HUDEP-2 (cell line): ENCODE data around the gene HLA-DOB.

Experiments
- DNase-seq, 76 experiments: peaks; one replicate each; lab custom pipeline; 2025; ENCODE audit not compliant: unreplicated experiment in 76 of 76; lab: John Stamatoyannopoulos, UW

Gene HLA-DOB

DNA sequence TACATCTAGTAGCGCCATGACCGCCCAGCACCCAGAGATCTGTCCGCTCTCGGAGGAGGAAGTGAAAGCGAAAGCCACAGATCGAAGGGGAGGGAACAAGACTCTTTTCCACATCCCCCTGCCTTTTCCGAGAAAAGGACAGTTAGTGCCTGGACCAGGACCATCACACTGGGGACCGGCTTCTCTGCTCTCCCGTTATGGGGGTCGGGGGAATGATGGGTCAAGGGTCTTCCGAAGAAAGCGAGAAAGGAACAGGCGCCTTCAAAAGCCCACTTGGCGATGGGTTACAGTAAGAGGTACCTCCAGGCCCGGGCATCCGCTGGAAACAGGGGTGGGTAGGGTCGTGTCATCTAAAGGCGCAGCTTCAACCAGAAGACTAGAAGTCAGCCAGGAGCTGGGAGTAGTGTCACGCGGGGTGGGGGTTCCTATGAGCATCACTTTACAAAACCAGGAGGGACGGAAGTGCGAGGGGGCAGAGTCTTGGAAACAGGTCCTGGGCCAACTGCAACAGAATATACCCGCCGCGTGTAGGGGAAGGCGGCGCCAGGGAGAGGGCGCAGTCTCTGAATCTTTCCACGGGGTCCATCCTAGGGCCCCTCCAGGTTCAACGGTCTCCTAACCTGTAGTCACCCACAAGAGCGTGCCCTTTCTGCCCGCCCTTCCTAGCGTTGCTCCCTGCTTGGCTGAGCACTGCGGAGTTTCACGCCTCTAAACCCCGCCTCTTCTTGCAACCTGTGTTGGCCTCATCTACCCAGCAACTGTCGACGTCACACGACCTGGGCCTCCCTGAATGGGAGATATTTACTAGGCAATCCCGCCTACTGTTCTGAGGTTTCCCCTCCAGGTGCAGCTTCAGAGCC, 27.4 kb upstream of the HLA-DOB start, which contains the start of gene PSMB8:
Gene PSMB8 (minus strand): TSS at position 69 of the 860 bp plus-strand sequence. CDS start 51 bp downstream, at position 18.
- DNase-seq = peak in 74 of 76 experiments; percentile 62 to 98 (median 90)

DNA sequence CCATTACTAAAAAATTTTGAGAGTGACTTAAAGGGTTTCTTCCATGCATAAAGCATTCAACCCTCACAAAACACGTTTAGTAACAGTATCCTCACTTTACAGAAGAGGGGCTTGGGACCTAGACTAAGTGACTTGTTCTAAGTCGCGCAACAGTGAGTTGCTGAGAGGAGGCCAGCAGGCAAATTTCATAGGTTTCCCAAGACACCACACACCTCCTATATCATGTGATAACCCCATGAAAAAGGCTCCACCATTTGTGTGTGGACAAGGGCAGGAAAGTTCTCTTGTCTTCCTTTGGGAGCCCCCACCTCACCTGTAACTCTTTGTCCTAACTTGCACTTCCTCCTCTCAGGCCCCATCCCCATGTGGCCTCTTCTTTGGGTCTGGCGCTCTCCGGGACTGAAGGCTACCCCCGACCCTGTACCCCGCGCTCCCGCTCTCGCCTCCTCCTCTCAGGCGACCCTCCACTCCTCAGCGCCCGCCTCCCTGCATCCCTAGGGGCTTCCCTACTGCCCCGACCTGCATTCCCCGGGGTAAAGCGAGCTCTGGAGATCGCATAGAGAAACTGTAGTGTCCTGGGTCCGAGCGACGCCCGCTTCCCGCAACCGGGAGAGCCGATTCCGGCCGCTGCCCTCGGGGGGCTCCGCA, 26.7 kb upstream of the HLA-DOB start:
- DNase-seq = peak in 1 of 76 experiments; percentile 19

DNA sequence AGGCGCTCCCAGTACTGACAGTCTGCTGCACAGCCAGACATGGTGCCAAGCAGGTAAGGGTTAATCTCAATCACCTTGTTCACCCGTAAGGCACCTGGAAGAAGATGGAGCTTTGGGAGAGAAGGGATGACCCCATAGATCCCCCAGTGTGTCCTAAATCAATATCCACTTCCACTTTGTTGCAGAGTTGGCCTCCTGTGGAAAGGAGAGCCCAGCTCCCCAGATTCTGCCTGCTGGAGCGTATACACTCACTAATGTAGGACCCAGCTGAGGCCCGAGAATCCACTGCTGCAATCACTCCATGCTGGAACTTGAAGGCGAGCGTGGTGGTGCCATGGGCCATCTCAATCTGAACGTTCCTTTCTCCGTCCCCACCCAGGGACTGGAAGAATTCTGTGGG, 25.9 kb upstream of the HLA-DOB start:
- DNase-seq = no peak

DNA sequence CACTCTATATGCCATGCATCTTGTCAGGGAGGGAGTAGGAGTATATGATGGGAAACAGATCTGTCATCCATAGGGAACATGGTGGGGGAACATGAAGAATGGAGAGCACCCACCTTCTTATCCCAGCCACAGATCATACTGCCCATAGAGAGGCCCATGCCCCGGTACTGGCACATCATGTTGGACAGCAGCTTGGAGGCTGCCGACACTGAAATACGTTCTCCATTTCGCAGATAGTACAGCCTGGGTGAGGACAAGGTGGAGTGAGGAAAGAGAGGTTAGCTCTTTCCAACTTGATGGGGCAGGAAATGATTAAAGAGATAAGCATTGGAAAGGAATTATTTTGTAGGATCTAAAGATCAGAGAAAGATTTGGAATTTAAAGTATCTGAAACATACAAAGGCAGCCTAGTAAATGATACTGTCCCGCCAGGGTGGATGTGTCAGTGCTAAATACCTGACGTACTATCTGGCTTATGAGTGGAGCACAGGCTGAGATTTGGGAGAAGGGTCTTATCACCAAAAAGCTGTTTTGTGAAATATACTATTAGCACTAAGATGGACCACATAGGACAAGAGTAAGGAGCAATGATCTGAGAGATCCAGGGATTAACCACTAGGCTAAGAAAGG, 25.3 kb upstream of the HLA-DOB start:
- DNase-seq = no peak

DNA sequence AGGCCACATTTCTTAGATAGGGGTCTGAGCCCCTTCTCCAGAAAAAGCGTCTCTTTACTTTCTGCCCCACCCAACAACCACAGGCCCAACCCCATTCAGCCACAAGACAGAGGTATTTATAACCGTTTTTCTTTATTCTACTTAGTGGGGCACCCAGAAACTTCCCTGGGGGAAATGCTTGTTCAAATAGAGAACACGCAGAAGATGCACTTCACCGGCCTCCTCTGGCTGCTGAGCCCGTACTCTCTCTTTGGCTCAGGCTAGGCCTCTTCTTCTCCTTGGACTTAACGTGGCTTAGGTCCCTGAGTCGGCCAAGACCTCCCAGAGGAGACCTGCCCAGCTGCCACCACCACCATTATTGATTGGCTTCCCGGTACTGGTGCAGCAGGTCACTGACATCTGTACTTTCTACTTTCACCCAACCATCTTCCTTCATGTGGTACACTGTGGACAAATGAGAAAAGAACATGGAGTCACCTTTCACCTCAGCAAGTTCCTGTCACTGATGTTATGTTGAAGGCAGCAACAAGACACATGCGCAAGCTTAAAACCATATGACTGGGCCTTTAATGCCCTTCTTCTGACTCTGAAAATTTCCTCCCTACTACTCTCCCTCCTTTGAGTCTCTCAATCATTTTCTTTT, 23.9 kb upstream of the HLA-DOB start:
- DNase-seq = no peak

DNA sequence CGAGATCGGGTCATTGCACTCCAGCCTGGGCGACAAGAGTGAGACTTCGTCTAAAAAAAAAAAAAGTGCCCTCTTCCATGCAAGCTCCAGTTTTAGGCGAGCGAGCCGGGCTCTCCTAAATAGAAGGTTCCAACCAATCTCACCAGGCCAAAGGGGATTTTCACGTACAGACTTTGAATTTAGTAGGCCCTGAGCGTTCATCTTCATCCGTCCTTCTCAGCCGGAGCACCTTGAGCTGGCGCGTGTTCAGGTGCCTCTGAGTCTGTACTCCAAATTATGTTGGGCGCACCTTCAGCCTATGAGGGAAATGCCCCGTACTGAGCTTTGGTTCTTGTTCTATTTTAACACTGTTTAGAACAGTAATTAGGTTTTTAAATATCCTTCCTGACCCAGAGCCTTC, 22.6 kb upstream of the HLA-DOB start:
- DNase-seq = no peak

DNA sequence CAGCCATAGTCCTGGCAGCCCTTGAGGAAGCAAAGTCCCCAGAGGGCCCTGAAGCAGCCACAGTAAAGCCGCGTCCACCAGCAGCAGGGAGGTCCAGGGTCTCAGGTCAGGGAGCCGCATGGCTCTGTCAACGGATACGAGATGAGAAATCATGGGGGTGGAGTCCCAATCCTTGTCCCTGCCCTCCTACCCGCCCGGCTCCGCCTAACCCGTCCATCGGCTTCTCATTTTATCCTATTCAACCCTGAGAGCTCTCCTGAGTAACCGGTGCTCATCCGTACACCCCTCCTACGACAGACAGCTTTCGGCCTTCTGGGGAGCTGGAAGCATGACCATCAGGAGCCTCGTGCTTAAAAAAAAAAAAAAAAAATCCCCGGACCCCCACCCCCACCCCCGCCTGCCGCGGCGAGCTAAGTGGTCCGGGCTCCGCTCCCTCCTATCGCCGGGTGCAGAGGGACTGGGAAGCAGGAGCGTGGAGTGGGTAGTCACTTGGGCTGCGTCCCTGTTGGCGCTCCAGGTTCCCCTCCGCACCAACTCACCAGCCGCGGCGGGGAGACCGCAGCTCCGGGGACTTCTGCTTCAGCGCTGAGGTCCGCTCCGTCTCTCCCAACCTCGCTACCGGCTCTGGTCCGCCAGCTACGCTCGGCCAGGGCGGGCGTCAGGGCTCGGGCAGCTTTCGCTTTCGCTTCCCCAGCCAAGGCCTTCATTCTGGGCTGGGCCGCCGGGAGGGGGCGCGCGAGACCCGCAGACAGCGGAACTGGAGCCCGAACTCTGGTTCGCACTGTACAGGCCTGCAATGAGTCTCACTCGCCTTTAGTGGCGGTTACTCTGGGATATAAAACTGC, 21.5 kb upstream of the HLA-DOB start, which contains the start of gene TAP2:
Gene TAP2 (minus strand): TSS at position 626 of the 845 bp plus-strand sequence. CDS start 506 bp downstream, at position 120.
- DNase-seq = peak in 74 of 76 experiments; percentile 69 to 99 (median 95)

DNA sequence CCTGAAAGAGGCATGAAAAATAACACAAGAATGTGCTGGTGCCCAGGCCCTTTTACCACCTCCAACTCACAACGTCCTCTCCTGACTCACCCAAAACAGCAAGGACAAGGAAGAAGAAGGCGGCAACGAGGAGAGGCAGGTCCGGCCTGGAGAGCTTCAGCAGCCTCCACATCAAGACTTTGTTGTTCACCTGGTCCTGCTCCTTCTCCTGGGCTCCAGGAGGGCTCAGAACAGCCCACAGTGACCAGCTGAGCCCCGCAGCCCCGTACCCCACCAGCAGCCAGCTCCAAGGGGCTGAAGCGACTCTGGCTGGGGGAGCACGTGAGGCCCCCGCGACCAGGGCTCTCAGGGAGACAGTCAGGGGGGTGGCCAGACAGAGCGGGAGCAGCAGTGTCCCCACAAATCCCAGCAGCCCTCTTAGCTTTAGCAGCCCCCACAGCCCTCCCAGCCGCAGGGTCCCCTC, 20.9 kb upstream of the HLA-DOB start:
- DNase-seq = no peak

DNA sequence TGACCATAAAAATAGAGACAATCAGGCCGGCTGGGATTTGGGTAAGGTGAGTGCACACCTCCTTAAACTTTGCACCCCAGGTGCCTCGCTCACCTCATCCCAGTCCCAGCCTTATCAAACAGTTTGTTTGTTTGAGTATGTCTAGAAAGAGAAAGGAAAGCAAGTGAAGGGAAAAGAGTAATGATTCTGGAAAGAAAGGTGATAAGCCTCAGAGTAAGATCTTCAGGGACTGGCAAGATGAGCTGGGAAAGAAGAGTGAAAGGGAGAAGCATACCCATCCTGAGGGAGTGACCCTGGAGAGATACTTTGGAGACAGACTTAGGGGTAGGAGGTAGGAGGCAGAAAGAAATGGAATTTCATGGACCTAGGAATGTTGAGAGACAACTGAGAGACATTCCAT, 20.1 kb upstream of the HLA-DOB start:
- DNase-seq = no peak

DNA sequence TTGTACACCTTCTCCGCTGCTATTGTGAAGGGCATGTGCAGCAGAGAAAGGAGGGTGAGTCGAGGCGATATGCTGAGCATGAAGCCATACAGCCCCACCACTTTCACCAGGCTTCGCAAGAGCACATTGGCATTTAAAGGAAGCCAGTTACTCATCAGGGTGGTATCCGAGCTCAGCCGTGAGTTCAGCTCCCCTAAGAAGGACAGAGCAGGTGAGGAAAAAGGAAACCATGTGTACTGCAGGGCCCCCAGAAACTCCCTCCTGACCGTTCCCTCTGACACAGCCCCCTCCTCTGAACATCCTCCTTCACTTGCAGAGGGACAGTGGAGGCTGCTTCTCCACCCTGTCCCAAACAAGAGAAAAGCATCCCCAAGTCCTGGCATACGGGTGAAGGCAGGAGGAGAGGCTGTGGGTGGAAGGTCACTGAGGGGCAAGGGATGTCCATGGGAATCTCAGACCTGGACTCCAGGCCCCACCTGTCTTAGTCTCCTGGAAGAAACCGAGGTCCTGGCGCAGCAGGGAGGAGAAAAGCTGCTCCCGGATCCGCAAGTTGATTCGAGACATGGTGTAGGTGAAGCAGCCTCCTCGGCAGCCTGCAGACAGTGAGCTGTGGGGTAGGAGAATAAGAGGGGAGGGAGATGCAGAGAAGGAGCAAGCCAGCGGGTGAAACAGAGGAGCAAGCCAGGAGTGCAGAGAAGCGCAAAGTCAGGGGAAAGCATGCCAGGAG, 18.5 kb upstream of the HLA-DOB start:
- no peak for DNase-seq

DNA sequence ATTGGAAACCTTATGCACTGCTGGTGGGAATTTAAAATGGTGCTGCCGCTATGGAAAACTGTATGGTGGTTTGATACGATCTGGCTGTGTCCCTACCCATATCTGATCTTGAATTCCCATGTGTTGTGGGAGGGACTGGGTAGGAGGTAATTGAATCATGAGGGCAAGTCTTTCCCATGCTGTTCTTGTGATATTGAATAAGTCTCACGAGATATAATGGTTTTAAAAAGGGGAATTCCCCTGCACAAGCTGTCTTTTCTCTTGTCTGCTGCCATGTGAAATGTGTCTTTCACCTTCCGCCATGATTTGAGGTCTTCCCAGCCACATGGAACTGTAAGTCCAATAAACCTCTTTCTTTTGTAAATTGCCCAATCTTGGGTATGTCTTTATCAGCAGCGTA, 16.9 kb upstream of the HLA-DOB start:
- no peak for DNase-seq

DNA sequence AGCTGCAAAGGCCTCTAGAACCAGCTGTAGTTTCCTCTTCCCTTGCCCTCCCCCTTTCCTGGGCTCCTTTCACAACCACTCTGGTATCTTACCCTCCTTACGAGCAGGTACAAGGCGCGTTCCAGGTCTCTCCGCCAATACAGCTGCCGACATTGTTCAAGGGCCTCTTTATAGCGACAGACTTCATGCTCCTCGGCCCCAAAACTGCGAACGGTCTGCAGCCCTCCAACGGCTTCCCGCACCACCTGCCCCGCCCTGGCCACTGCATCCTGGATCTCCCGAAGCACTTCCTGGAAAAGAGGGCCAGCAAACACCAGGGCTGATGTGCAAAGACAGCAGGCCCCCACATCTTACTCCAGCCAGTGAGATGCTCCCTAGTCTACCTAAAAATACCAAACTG, 15.7 kb upstream of the HLA-DOB start:
- DNase-seq = no peak

DNA sequence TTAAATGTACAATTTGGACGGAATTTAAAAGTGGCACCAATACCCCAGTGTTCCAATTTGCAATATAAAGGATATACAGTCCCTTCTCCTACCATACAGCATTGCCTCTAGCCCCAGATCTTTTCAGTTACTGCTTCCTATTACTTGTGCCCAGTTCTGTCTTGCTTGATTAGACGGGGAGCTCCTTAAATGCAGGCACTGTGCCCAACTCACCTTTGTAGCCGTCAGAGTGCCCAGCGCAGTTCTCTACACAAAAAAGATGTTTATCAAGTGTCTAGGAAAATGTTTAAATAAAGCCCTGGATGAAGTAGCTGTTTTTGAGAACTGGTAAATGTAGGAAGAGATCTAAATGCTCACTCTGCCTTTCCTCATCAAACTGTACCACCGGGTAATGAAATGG, 14.1 kb upstream of the HLA-DOB start:
- no peak for DNase-seq

DNA sequence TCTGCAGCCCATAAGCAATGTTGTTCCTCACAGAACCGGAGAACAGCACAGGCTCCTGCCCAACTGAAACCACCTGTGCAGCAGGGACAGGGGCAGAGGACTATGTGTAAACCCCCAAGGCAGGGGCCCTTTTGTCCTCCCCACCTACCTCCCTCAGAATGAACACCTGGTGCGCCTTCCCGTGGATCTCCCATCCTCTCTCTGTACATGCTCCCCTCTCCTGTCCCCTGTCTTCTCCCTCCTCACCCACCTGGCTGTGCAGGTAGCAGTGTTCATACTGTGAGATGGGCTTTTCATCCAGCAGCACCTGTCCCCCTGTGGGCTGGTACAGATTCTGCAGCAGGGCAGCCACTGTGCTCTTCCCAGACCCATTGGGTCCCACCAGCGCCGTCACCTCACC, 13.2 kb upstream of the HLA-DOB start:
- no peak for DNase-seq

DNA sequence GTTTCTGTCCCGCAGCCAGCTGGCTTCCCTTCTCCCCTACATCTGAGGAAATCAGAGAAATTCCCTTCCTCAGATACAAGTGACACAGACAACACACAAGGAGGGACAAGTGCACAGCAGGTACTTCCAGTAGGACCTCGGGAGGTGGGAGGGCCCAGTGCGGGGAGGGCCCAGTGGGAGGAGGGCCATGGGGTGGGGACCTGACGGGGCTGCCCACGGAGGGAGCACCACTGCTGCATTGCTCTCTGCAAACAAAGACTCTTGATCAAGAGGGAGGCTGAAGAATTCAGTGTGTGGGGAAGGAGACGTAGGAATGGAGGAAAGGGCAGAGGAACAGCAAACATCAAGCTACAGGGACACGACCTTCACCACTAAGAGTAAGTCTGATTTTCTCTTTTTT, 12.7 kb upstream of the HLA-DOB start:
- no peak for DNase-seq

DNA sequence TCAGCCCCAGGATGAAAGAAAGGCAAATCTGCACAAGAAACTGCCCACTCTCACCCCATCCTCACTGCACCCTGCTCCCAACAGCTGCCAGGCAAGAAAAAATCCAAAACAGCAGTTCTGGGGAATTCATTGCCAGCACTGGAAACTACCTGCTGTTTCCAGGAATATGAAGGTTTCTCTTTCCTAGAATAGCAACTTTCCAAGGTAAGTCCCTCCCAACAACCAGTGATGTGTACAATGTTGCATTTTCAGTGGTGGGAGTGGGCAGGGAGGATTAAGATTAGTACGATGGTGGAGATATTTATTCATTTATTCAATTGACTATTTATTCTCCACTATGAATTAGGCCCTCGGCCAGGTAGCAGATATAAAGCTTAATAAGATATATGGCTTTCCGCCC, 10.2 kb upstream of the HLA-DOB start:
- DNase-seq = no peak

DNA sequence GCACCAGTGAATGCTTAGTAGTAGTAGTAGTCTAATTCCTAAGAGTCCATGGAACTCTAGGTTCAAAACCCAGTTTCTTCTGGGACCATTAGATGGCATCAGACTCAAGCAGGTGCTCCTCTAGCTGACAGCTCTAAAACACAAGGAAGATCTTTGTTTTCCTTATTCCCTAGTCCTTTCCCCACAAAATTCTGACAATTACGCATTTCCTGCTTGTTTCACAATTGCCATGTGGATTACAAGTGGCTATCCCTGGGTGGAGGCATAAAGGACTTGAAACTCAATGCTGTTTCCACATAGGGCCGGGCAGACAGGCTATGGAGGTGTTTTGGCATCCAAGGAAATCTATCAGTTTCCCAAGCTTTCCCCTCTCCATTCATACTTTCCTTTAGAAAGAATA, 9.2 kb upstream of the HLA-DOB start:
- DNase-seq = peak in 2 of 76 experiments; percentile 3 to 9

DNA sequence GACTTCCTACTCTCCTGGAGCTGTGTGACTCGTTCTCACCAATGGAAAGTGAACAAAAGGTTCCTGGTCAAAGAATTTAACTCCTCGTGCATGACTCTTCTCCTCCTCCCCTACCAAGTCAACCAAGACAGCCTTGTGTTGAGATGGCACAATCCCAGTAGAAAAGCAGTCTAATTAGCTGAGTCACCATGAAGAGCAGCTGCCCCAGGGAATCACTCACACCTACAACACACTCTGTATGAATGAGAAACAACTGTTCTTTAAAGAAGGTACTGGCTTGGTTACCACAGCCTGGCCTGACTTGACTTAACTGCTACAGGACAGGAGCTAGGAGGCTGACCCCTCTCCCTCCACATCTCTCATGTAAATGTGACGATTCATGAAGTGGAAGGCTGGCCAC, 2.9 kb upstream of the HLA-DOB start:
- peak in 1 of 76 experiments; percentile 20 for DNase-seq

DNA sequence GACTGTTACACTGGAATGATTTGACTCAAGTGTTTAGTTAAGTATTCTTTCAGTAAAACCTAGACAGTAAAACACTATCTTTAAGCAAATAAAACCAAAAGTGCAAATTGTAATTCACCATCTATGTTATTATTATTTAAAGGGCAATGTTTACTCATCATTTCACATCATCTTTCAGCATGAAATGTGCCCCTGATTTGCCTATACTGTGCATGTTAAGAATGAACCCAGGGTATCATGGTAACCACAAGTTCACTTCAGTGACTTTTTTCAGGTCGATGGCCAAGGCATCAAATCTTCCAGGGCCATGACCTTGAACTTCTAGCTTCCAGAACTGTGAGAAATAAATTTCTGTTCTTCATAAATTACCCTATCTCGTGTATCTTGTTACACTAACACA, 2.1 kb upstream of the HLA-DOB start:
- no peak for DNase-seq
